Measurements from ENCODE around the gene PRKCE.

The PRKCE gene

DNA sequence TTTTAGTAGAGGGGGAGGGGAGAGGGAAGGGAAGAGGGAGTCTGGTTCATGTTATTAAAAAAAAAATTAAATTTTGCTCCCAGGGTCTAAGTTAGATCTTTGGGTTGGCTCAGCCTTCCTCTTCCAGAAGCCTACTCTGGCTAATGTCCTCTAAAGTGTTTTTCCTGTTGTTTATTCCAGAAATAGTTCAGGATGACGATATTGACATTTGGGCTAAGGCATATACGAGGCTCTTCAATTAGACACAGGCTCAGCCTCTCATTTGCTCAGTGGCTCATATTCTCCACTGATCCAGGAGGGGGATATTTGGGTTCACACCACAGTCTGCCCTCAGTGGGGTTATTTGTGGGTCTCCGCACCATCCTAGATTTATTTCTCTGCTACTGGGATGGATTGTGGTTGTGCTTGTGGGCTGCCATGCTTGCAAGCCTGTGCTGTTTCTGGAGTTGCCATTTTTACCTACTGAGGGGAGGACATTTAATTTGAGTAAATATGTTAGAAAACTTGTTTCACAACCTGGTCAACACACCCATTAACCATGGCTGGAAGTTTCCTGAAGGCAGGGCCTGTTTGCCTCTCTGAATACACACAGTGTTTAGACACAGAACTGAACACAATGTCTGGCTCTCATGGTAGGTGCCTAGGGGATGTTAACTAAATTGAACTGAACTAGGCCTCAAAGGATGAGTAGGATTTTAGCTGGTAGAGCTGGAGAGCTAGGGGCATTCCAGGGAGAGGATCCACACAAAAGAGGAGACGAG lies 388.2 kb downstream of the PRKCE start:
- H3K27ac Mint-ChIP-seq, result no peak overlapping the region
- no peaks in the 10 kb centered on the region for H3K36me3 Mint-ChIP-seq (ENCODE audit: low read depth)
- intact Hi-C loops (cut with micrococcal nuclease), result no loop called here
- no peaks in the 10 kb centered on the region for H3K27me3 Mint-ChIP-seq
- no peaks in the 10 kb centered on the region for H3K9me3 Mint-ChIP-seq
- no peaks in the 10 kb centered on the region for H3K4me1 Mint-ChIP-seq (ENCODE audit: low read depth)
- H3K4me3 Mint-ChIP-seq, result no peak overlapping the region

DNA sequence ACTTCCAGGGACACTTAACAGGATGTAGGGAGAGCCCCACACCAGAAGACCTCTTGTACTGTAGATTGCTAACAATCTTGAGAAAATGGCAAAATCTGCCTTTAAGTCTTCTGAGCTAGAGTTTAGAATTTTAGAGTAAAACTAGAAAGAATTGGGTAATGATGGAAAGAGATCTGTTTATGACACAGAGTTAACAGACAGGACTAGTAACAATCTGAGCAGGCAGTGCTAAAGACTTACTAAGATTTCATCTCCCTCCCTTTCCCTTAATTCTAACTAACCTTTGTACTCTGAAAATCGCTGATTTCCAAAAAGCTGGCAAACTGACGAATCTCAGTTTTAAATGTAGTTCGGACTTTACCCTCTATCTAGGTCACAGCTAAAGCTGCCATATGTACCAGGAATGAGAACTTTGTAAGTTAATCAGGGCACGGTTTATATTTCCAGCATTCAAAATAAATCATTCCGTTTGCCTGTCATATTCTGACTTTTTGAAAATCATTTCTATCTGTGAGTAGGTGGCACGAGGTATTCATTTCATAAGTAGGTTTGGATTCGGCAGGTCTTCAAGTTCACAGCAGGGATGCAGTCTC lies 389.2 kb downstream of the PRKCE start:
- intact Hi-C loops (cut with micrococcal nuclease), result no loop called here
- no peak overlapping the region for H3K27ac Mint-ChIP-seq
- H3K36me3 Mint-ChIP-seq (ENCODE audit: low read depth), result no peaks in the 10 kb centered on the region
- no peak overlapping the region for H3K4me3 Mint-ChIP-seq
- H3K27me3 Mint-ChIP-seq, result no peaks in the 10 kb centered on the region
- H3K4me1 Mint-ChIP-seq (ENCODE audit: low read depth), result no peaks in the 10 kb centered on the region
- H3K9me3 Mint-ChIP-seq, result no peaks in the 10 kb centered on the region

GRCh38 chr2:46041434-46041833 lies 390.0 kb downstream of the PRKCE start:
- Mint-ChIP-seq H3K4me1 (ENCODE audit: low read depth) (no peaks in the 10 kb centered on the region), H3K9me3 (no peaks in the 10 kb centered on the region), H3K27me3 (no peaks in the 10 kb centered on the region), H3K27ac (no peak overlapping the region), H3K36me3 (ENCODE audit: low read depth) (no peaks in the 10 kb centered on the region), H3K4me3 (no peak overlapping the region)
- intact Hi-C loops (cut with micrococcal nuclease), result no loop called here

GRCh38 chr2:46042207-46042637 lies 390.7 kb downstream of the PRKCE start:
- intact Hi-C loops (cut with micrococcal nuclease), result no loop called here
- no peaks in the 10 kb centered on the region for H3K4me1 Mint-ChIP-seq (ENCODE audit: low read depth)
- no peak overlapping the region for H3K27ac Mint-ChIP-seq
- H3K36me3 Mint-ChIP-seq (ENCODE audit: low read depth), result no peaks in the 10 kb centered on the region
- no peak overlapping the region for H3K4me3 Mint-ChIP-seq
- H3K27me3 Mint-ChIP-seq, result no peaks in the 10 kb centered on the region
- H3K9me3 Mint-ChIP-seq, result no peaks in the 10 kb centered on the region

DNA sequence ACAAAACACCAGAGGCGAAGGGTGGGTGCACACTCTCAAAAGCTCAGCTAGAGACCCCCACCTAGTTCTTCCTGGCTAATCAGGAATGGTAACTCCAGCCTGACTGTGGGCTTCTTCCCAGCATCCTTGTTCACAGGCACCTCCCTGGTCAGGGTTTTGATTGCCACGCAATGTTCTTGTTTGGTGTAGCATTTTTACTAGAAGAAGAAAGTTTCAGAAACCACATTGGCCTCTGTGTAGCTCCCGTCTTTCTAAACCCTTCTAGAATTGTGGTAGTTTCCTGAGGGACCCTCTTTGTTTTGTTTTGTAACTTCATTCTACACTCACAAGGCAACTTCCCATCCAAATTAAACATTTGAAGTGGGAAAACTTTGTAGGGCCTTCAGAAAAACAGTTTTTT lies 391.2 kb downstream of the PRKCE start:
- intact Hi-C loops (cut with micrococcal nuclease), result no loop called here
- H3K4me1 Mint-ChIP-seq (ENCODE audit: low read depth), result no peaks in the 10 kb centered on the region
- H3K9me3 Mint-ChIP-seq, result no peaks in the 10 kb centered on the region
- no peaks in the 10 kb centered on the region for H3K36me3 Mint-ChIP-seq (ENCODE audit: low read depth)
- no peak overlapping the region for H3K4me3 Mint-ChIP-seq
- H3K27me3 Mint-ChIP-seq, result no peaks in the 10 kb centered on the region
- no peak overlapping the region for H3K27ac Mint-ChIP-seq

DNA sequence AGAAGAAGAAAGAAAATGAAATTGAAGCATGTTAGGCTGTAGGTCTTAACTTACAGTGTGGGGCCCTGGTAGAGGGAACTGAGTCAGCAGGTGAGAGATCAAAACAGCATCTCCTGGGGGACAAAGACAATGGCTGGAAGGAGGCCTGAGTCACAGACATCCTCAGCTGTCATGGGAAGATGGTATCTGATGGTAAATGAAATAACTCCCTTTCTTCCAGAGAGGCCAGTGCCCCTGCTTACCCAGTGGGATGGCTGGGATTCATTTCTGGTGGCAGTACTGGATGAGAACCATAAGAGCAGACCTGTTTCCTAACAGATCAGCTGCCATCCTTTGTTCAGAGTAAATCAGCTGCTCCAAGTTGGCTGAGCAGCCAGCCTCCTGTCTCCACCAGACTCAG lies 394.4 kb downstream of the PRKCE start:
- intact Hi-C loops (cut with micrococcal nuclease), result no loop called here
- H3K9me3 Mint-ChIP-seq, result no peaks in the 10 kb centered on the region
- H3K27me3 Mint-ChIP-seq, result no peaks in the 10 kb centered on the region
- no peak overlapping the region for H3K4me3 Mint-ChIP-seq
- H3K27ac Mint-ChIP-seq, result no peak overlapping the region
- no peaks in the 10 kb centered on the region for H3K36me3 Mint-ChIP-seq (ENCODE audit: low read depth)
- H3K4me1 Mint-ChIP-seq (ENCODE audit: low read depth), result peaks cover 4% of the 10 kb centered on the region

GRCh38 chr2:46047290-46047689 lies 395.8 kb downstream of the PRKCE start:
- intact Hi-C loops (cut with micrococcal nuclease), result no loop called here
- no peak overlapping the region for H3K4me3 Mint-ChIP-seq
- no peaks in the 10 kb centered on the region for H3K36me3 Mint-ChIP-seq (ENCODE audit: low read depth)
- no peak overlapping the region for H3K27ac Mint-ChIP-seq
- peaks cover 10% of the 10 kb centered on the region for H3K4me1 Mint-ChIP-seq (ENCODE audit: low read depth)
- no peaks in the 10 kb centered on the region for H3K9me3 Mint-ChIP-seq
- no peaks in the 10 kb centered on the region for H3K27me3 Mint-ChIP-seq

- intact Hi-C loops (cut with micrococcal nuclease), result no loop called here
- Mint-ChIP-seq H3K4me1 (ENCODE audit: low read depth) (peaks cover 21% of the 10 kb centered on the region), H3K27me3 (no peaks in the 10 kb centered on the region), H3K4me3 (no peak overlapping the region), H3K27ac (no peak overlapping the region), H3K36me3 (ENCODE audit: low read depth) (peaks cover 6% of the 10 kb centered on the region), H3K9me3 (peaks cover 11% of the 10 kb centered on the region)
Observed at GRCh38 chr2:46048693-46049092, 397.2 kb downstream of the PRKCE start.

GRCh38 chr2:46050027-46050426 lies 398.6 kb downstream of the PRKCE start:
- intact Hi-C loops (cut with micrococcal nuclease), result no loop called here
- H3K36me3 Mint-ChIP-seq (ENCODE audit: low read depth), result peaks cover 6% of the 10 kb centered on the region
- no peak overlapping the region for H3K27ac Mint-ChIP-seq
- no peaks in the 10 kb centered on the region for H3K27me3 Mint-ChIP-seq
- H3K9me3 Mint-ChIP-seq, result peaks cover 11% of the 10 kb centered on the region
- no peak overlapping the region for H3K4me3 Mint-ChIP-seq
- peaks cover 35% of the 10 kb centered on the region for H3K4me1 Mint-ChIP-seq (ENCODE audit: low read depth)

- Mint-ChIP-seq H3K9me3 (peaks cover 11% of the 10 kb centered on the region), H3K27ac (no peak overlapping the region), H3K4me3 (no peak overlapping the region), H3K36me3 (ENCODE audit: low read depth) (peaks cover 6% of the 10 kb centered on the region), H3K4me1 (ENCODE audit: low read depth) (peaks cover 35% of the 10 kb centered on the region), H3K27me3 (no peaks in the 10 kb centered on the region)
- intact Hi-C loops (cut with micrococcal nuclease), result no loop called here
Observed at GRCh38 chr2:46050489-46050888, 399.0 kb downstream of the PRKCE start.

DNA sequence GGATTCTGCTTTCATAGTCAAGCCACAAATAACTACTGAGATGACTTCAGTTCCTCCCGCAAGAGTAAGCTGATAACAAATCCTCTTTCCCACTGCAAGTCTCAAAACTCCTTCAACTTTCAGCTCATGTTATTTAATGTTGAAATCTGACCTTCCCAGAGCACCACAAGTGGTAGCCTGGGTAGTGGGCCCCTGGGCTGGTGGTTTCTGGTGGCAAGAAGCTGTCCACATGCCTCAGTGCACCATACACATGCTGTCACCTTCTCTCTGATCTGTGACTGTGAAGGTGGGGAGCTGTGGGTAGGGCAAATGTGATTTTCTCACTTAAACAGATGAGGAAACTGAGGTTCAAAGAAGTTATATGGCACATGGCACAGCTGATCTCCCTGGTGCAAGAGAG lies 399.6 kb downstream of the PRKCE start:
- no peaks in the 10 kb centered on the region for H3K27me3 Mint-ChIP-seq
- no peak overlapping the region for H3K27ac Mint-ChIP-seq
- intact Hi-C loops (cut with micrococcal nuclease), result no loop called here
- peaks cover 11% of the 10 kb centered on the region for H3K9me3 Mint-ChIP-seq
- H3K4me3 Mint-ChIP-seq, result no peak overlapping the region
- H3K4me1 Mint-ChIP-seq (ENCODE audit: low read depth), result peaks cover 35% of the 10 kb centered on the region
- peaks cover 6% of the 10 kb centered on the region for H3K36me3 Mint-ChIP-seq (ENCODE audit: low read depth)

DNA sequence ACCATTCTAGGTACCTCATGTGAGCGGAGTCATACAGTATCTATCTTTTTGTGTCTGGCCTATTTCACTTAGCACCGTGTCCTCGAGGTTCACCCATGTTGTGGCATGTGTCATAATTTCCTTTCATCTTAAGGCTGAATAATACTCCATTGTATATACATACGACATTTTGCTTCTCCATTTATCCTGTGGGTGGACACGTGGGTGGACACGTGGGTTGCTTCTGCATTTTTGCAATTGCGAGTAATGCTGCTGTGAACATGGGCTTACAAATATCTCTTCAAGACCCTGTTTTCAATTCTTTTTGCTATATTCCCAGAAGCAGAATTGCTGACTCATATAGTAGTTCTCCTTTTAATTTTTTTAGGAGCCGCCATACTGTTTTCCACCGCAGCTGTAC lies 402.1 kb downstream of the PRKCE start:
- peaks cover 6% of the 10 kb centered on the region for H3K36me3 Mint-ChIP-seq (ENCODE audit: low read depth)
- intact Hi-C loops (cut with micrococcal nuclease), result no loop called here
- peak overlapping the region; percentile 88 for H3K27ac Mint-ChIP-seq
- H3K4me3 Mint-ChIP-seq, result peak overlapping the region; percentile 21
- H3K27me3 Mint-ChIP-seq, result no peaks in the 10 kb centered on the region
- H3K4me1 Mint-ChIP-seq (ENCODE audit: low read depth), result peaks cover 35% of the 10 kb centered on the region
- peaks cover 11% of the 10 kb centered on the region for H3K9me3 Mint-ChIP-seq

DNA sequence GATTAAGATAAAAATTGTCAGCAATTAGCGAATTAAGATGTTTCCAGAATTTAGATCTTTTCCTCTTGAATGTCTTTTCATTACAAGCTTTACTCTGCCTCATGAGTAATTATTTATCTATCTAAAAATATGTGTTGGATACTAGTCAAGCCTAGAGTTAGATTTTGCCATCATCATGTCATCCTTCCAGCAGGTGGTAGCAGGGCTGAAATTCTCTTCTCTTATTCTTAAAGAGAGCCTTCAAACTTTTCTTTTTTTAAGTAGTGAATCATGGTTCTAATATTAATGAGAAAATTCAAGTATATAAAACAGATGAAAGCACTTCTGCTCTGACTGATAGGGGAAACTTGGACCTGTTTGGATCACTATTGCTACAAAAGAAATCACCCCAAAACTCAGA lies 405.1 kb downstream of the PRKCE start:
- intact Hi-C loops (cut with micrococcal nuclease), result no loop called here
- no peak overlapping the region for H3K4me3 Mint-ChIP-seq
- H3K27ac Mint-ChIP-seq, result no peak overlapping the region
- H3K4me1 Mint-ChIP-seq (ENCODE audit: low read depth), result peaks cover 25% of the 10 kb centered on the region
- H3K36me3 Mint-ChIP-seq (ENCODE audit: low read depth), result peaks cover 6% of the 10 kb centered on the region
- H3K9me3 Mint-ChIP-seq, result peaks cover 11% of the 10 kb centered on the region
- H3K27me3 Mint-ChIP-seq, result no peaks in the 10 kb centered on the region

DNA sequence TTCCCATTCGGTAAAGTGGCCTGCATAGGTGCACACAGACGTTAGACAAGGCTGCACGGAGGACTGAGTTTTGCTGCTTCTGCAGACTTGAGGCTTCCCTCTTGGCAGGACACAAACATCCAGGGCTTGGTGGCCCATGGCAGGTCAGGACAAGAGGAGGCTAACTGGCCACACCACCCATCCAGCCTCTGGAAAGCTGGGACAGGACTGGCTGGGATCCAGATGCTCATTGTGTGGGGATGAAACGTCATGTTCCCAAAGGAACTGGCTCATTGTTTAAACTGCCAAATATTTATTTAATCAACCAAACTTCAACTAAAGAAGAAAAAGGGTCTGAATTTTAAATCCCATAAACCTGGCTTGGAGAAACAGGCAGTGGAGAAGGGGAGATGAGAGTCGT lies 406.7 kb downstream of the PRKCE start:
- H3K9me3 Mint-ChIP-seq, result peaks cover 6% of the 10 kb centered on the region
- H3K27ac Mint-ChIP-seq, result no peak overlapping the region
- H3K4me1 Mint-ChIP-seq (ENCODE audit: low read depth), result peaks cover 23% of the 10 kb centered on the region
- no peak overlapping the region for H3K4me3 Mint-ChIP-seq
- H3K27me3 Mint-ChIP-seq, result no peaks in the 10 kb centered on the region
- peaks cover 5% of the 10 kb centered on the region for H3K36me3 Mint-ChIP-seq (ENCODE audit: low read depth)
- intact Hi-C loops (cut with micrococcal nuclease), result no loop called here
